ES-I3 (cell line): Measurements from ENCODE around the gene WDR18.

ENCODE experiments used
- H3K36me3 ChIP-seq: 2 replicates; pipeline ENCODE4 v1.6.1; 2013; ENCODE audit warnings: mild to moderate bottlenecking, low read length, control low read depth, moderate library complexity; ENCODE audit not compliant: insufficient read depth
- H3K4me1 ChIP-seq: 2 replicates; pipeline ENCODE4 v1.6.1; 2013; ENCODE audit warnings: mild to moderate bottlenecking, control low read depth, low read length; ENCODE audit not compliant: insufficient read depth
- H3K9ac ChIP-seq: 2 replicates; pipeline ENCODE4 v1.6.1; 2013; ENCODE audit warnings: low read depth, mild to moderate bottlenecking, low read length, moderate library complexity
- H3K9me3 ChIP-seq: 2 replicates; pipeline ENCODE4 v1.6.1; 2013; ENCODE audit warnings: mild to moderate bottlenecking, low read length, moderate library complexity; ENCODE audit not compliant: control insufficient read depth, insufficient read depth

WDR18 gene

GRCh38 chr19:1009041-1009980 is 25.2 kb downstream of the WDR18 start:
- Histone ChIP-seq H3K36me3 (no peaks in the 10 kb centered on the region), H3K4me1 (no peaks in the 10 kb centered on the region), H3K9me3 (no peaks in the 10 kb centered on the region), H3K9ac (no peak overlapping the region)

DNA sequence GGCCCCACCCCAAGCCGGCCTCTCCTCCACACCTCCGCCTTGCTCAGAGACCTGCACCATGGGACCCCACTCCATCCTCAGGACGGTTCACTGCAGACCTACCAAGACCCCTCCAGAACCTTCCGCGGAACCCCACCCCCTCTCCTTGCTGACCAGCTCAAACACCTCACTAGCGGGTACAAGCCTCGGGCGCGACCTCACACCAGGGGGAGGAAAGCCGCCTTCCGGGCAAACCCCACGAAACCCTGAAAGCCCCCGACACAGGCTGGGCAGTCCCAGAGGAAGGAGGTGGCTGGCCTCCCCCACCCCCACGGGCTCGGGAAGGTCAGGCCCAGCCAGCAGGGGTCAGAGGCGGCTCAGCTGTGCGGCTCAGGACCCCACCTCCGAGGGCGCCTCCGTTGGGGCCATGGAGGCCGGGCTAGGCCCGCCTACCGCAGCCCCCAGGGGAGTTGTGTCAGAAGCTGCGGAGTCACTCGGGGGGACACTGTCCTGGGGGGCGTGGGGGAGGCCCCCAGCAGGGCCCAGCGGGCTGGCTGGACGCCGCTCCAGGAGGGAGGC is 25.9 kb downstream of the WDR18 start:
- Histone ChIP-seq H3K9ac (no peak overlapping the region), H3K4me1 (no peaks in the 10 kb centered on the region), H3K9me3 (no peaks in the 10 kb centered on the region), H3K36me3 (no peaks in the 10 kb centered on the region)

DNA sequence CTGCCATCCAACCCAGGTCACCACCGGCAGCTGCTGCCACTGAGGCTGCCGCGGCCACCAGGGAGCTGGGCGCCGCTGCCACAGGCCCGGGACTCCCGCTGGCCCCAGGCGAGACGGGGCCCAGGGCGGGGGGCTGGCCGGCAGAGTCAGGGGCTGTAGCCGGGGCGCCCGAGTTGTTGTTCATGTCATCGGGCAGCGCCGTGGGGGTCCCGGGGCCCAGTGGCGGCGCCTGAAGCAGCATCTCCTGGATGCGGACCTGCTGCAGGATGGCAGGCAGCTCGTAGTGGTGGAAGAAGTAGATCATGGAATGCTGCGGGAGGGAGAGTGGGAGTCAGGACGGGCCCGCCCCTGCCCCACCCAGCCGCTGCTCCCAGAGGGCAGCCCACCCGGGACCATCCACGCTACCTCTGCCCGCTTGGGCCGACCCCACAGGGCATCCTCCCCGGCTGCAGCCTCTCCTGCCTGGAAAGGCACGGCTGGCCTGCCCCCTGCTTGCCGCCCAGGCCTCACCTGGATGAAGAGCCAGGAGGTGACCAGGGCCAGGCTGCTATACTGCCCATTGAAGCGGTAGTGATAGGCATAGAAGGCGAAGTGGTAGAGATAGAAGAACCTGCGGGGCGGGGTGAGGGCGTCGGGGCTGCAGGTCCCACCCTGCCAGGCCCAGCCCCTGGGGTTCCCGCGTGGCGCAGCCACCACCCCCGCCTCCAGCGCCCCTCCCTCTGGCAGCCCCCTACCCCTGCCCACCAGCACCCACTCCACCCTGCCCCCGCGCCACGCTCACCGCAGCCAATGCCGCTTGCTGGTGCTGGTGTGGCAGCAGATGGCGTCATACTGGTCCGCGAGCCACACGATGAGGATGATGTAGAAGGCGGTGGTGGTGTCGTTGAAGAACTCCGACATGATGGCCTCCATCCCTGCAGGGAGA is 26.7 kb downstream of the WDR18 start:
- H3K9me3 ChIP-seq, result no peaks in the 10 kb centered on the region
- no peaks in the 10 kb centered on the region for H3K4me1 ChIP-seq
- no peak overlapping the region for H3K9ac ChIP-seq
- no peaks in the 10 kb centered on the region for H3K36me3 ChIP-seq

- Histone ChIP-seq H3K9me3 (no peaks in the 10 kb centered on the region), H3K36me3 (no peaks in the 10 kb centered on the region), H3K4me1 (peaks cover 7% of the 10 kb centered on the region), H3K9ac (no peak overlapping the region)
These were observed 27.7 kb downstream of the WDR18 start for GRCh38 chr19:1011831-1012333.

GRCh38 chr19:1012334-1012733 is 28.2 kb downstream of the WDR18 start:
- no peaks in the 10 kb centered on the region for H3K36me3 ChIP-seq
- H3K9ac ChIP-seq, result no peak overlapping the region
- H3K9me3 ChIP-seq, result no peaks in the 10 kb centered on the region
- H3K4me1 ChIP-seq, result peaks cover 11% of the 10 kb centered on the region

DNA sequence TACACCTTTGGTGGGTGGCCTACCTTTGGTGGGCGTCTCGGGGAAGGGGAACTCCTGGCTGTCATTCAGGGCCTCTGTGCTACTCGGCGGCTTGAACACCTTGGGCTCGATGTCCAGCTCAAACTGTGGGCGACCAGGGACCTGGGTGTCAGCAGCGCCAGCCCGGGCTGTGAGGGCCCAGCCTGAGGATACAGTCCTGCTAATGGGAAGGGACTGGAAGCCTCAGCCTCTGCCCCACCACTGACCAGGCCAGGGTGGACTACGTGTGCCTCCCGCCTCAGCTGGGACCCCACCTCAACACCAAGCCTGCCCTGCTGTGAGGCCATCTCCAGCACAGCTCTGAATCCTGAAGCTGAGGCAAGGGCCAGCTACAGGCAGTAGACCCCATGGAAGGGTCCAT is 29.1 kb downstream of the WDR18 start:
- peaks cover 20% of the 10 kb centered on the region for H3K4me1 ChIP-seq
- H3K9me3 ChIP-seq, result no peaks in the 10 kb centered on the region
- no peak overlapping the region for H3K9ac ChIP-seq
- no peaks in the 10 kb centered on the region for H3K36me3 ChIP-seq

GRCh38 chr19:1014161-1015060 is 30.3 kb downstream of the WDR18 start:
- peaks cover 22% of the 10 kb centered on the region for H3K4me1 ChIP-seq
- no peaks in the 10 kb centered on the region for H3K9me3 ChIP-seq
- no peak overlapping the region for H3K9ac ChIP-seq
- no peaks in the 10 kb centered on the region for H3K36me3 ChIP-seq

GRCh38 chr19:1015061-1015781 is 31.1 kb downstream of the WDR18 start:
- Histone ChIP-seq H3K9me3 (no peaks in the 10 kb centered on the region), H3K36me3 (no peaks in the 10 kb centered on the region), H3K9ac (peak overlapping the region; percentile 20; the same call in 1 of the 2 replicates)

DNA sequence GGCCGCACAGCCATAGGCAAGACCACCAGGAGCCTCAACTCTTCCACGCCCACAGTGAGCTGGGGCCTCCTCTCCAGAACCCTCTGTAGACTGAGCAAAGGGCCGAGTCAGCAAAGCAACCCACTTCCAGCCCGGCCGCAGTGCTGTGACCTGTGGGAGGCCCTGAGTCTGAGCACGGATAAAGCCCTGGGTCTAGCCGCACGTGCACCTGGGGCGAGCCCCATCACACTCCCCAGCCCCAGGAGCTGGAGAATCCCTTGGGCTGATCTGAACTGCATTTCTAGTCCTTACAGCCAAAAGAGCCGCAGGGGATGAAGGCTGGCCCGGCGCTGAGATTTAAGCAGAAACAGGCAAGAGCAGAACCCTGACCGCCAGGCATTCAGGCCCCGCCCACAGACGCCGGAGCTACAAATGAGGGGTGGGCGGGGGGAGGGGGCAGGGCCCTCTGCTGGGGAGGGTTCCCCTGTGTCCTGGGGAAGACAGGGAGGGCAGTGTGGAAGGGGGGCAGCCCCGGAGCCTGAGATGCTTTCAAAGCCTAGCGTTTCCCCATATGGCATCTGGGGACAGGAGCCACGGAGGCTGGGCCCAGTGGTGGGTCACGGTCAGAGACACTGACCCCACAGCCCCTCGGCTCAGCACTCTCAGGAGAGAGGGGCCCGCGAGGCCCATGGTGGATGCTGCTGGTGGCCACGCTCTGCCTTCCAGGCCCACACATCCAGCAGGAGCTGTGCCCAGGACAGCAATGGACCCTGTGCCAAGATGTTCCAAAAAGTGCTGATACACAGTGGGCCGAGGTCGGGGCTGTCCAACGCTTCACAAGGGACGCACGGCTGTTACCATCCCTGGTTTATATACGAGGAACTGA is 31.9 kb downstream of the WDR18 start:
- H3K4me1 ChIP-seq, result peaks cover 22% of the 10 kb centered on the region
- no peaks in the 10 kb centered on the region for H3K36me3 ChIP-seq
- H3K9ac ChIP-seq, result peak overlapping the region; percentile 20; the same call in 1 of the 2 replicates
- no peaks in the 10 kb centered on the region for H3K9me3 ChIP-seq

More at GRCh38 chr19:1015061-1015781, 31.1 kb downstream of the WDR18 start:
- peaks cover 22% of the 10 kb centered on the region for H3K4me1 ChIP-seq

DNA sequence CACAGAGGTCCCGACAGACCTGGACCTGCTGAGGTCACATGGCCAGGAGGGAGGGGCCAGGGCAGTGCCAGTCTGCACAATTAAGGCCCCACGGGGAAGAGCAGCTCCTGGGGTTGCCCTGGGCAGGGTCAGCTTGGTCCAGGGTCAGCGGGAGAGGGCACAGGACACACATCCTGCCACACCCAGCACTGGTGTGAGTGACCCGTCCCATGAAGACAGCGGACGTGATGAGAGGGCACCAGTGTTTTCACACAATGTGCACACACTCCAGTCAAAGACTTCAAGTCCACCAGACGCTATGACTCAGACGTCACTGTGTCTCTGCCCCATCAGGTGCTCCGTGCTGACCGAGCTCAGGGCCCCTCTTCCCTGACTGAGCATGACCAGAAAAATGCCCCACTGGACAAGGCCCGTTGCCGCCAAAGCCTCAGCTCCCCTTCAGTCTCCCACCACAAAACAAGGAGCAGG is 32.5 kb downstream of the WDR18 start:
- Histone ChIP-seq H3K9me3 (no peaks in the 10 kb centered on the region), H3K9ac (no peak overlapping the region), H3K36me3 (no peaks in the 10 kb centered on the region), H3K4me1 (peaks cover 22% of the 10 kb centered on the region)

GRCh38 chr19:1017115-1017905 is 33.2 kb downstream of the WDR18 start:
- no peaks in the 10 kb centered on the region for H3K9me3 ChIP-seq
- no peak overlapping the region for H3K9ac ChIP-seq
- H3K4me1 ChIP-seq, result peaks cover 22% of the 10 kb centered on the region
- no peaks in the 10 kb centered on the region for H3K36me3 ChIP-seq
